Measurements from ENCODE around the gene MAML2. TPM values are rescaled to one million over a fixed set of nuclear protein-coding genes. Genes with fewer than 3 reads are reported as not detected.

MAML2 gene
- total and polyA plus RNA-seq, 2 experiments from 2014 or later = 2.0 to 7.1 TPM

GRCh38 chr11:96324912-96325311, 18.1 kb downstream of the MAML2 start (continued):
- no peak for TF ChIP-seq CTCF (conservative IDR thresholded peaks at IDR 0.05; ENCODE audit: low read depth in 2 of 2)

GRCh38 chr11:96323642-96323985, 19.4 kb downstream of the MAML2 start:
- H3K9me2 ChIP-seq (ENCODE audit: insufficient read depth) = peaks cover 13% of the 10 kb centered on the region; the same call in 1 of the 2 replicates
- Mint-ChIP-seq H3K4me1 (peaks cover 44% of the 10 kb centered on the region), H3K4me3 (no peak overlapping the region), H3K27ac (no peak overlapping the region; the same call in 1 of the 2 replicates), H3K27me3 (ENCODE audit: insufficient read depth, low read depth, poor library complexity) (no peaks in the 10 kb centered on the region), H3K9me3 (no peaks in the 10 kb centered on the region), H3K36me3 (ENCODE audit: low read depth) (no peaks in the 10 kb centered on the region)
- H3K79me2 ChIP-seq (replicated peaks; ENCODE audit: insufficient read depth) = peaks cover 59% of the 10 kb centered on the region
- peaks cover 42% of the 10 kb centered on the region for H3K4me1 ChIP-seq (ENCODE audit: insufficient read depth)
- H4K20me1 ChIP-seq (replicated peaks; ENCODE audit: insufficient read depth) = no peaks in the 10 kb centered on the region
- H3F3A ChIP-seq (replicated peaks; ENCODE audit: low read depth) = no peaks in the 10 kb centered on the region
- ATAC-seq = no peak
- no peak overlapping the region for H3K4me2 ChIP-seq
- no peak overlapping the region for H2AFZ ChIP-seq
- H3K36me3 ChIP-seq (ENCODE audit: insufficient read depth) = no peaks in the 10 kb centered on the region
- TF ChIP-seq ETS1 (IDR thresholded peaks at IDR 0.05) (no peak), POLR2AphosphoS5 (IDR thresholded peaks at IDR 0.05; ENCODE audit: low read depth) (no peak), STAT1 (IDR thresholded peaks at IDR 0.05; ENCODE audit: unreplicated experiment) (no peak), JUNB (IDR thresholded peaks at IDR 0.05; ENCODE audit: unreplicated experiment) (no peak), EZH2 (IDR thresholded peaks at IDR 0.05; ENCODE audit: low read depth, unreplicated experiment) (no peak), ZNF331 (CRISPR knock-in tag; IDR thresholded peaks at IDR 0.05; ENCODE audit: low read depth) (no peak), NANOG (IDR thresholded peaks at IDR 0.05; ENCODE audit: borderline replicate concordance) (no peak), REST (IDR thresholded peaks at IDR 0.05; ENCODE audit: unreplicated experiment) (no peak), CTCF (conservative IDR thresholded peaks at IDR 0.05; ENCODE audit: low read depth in 2 of 2) (no peak)
- H3K27me3 ChIP-seq (ENCODE audit: insufficient read depth) = no peaks in the 10 kb centered on the region
- H3K27ac ChIP-seq (ENCODE audit: low read depth) = no peak overlapping the region
- DNase-seq (ENCODE audit: low spot score) = no peak
- H3K4me3 ChIP-seq = no peak overlapping the region

Measured in GM23338 (cell line).